ENCODE measurements around the gene MAD1L1.

The MAD1L1 gene

DNA sequence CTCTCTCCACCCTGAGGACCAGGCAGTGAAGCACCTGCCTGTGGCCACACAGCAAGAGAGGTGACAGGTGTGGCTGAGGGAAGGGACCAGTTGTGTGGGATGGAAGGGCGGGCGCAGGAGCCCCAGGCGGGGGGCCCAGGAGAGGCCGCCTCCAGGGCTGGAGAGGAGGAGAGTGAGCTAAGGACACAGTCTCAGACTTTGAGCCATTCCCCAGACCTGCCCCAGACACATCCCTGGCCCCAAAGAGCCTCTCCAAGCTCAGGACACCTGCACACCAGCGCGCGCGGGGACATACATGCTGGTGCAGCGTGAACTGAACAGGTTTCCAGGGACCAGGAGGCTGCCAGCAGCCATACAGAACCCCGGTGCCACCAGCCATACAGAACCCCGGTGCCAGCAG is 237.3 kb downstream of the MAD1L1 start:
- TF ChIP-seq, protein P1, sequence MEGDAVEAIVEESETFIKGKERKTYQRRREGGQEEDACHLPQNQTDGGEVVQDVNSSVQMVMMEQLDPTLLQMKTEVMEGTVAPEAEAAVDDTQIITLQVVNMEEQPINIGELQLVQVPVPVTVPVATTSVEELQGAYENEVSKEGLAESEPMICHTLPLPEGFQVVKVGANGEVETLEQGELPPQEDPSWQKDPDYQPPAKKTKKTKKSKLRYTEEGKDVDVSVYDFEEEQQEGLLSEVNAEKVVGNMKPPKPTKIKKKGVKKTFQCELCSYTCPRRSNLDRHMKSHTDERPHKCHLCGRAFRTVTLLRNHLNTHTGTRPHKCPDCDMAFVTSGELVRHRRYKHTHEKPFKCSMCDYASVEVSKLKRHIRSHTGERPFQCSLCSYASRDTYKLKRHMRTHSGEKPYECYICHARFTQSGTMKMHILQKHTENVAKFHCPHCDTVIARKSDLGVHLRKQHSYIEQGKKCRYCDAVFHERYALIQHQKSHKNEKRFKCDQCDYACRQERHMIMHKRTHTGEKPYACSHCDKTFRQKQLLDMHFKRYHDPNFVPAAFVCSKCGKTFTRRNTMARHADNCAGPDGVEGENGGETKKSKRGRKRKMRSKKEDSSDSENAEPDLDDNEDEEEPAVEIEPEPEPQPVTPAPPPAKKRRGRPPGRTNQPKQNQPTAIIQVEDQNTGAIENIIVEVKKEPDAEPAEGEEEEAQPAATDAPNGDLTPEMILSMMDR (IDR thresholded peaks at IDR 0.05; ENCODE audit: low read depth, low read length, missing control alignments) = no peak
- no peak for DNase-seq (ENCODE audit: low read depth)
- in situ Hi-C loops (cut with HindIII; ENCODE audit: low sequenced_read_pairs) = no loop called here
- no peak overlapping the region for H3K4me3 ChIP-seq (ENCODE audit: low read depth, low read length)

DNA sequence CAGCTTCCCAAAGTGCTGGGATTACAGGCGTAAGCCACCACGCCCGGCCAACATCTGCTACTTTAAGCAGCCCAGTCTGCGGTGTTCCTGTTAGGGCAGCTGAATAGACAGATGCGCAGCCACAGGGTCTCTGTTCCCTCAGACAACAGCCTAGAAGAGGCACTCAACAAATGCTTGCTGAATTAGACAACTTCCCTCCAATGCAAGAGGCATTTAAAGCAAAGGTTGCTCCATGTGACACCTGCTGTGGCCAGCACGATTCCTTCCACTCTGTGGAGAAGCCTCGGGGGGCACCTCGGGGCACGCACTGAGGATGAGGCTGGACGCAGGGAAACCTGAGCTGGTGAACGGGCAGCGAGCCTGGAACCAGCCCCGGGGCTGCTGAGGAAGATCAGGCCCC is 237.8 kb downstream of the MAD1L1 start:
- no peak for DNase-seq (ENCODE audit: low read depth)
- TF ChIP-seq, protein P1 (IDR thresholded peaks at IDR 0.05; ENCODE audit: low read depth, low read length, missing control alignments) = no peak
- no peak overlapping the region for H3K4me3 ChIP-seq (ENCODE audit: low read depth, low read length)
- in situ Hi-C loops (cut with HindIII; ENCODE audit: low sequenced_read_pairs) = no loop called here

DNA sequence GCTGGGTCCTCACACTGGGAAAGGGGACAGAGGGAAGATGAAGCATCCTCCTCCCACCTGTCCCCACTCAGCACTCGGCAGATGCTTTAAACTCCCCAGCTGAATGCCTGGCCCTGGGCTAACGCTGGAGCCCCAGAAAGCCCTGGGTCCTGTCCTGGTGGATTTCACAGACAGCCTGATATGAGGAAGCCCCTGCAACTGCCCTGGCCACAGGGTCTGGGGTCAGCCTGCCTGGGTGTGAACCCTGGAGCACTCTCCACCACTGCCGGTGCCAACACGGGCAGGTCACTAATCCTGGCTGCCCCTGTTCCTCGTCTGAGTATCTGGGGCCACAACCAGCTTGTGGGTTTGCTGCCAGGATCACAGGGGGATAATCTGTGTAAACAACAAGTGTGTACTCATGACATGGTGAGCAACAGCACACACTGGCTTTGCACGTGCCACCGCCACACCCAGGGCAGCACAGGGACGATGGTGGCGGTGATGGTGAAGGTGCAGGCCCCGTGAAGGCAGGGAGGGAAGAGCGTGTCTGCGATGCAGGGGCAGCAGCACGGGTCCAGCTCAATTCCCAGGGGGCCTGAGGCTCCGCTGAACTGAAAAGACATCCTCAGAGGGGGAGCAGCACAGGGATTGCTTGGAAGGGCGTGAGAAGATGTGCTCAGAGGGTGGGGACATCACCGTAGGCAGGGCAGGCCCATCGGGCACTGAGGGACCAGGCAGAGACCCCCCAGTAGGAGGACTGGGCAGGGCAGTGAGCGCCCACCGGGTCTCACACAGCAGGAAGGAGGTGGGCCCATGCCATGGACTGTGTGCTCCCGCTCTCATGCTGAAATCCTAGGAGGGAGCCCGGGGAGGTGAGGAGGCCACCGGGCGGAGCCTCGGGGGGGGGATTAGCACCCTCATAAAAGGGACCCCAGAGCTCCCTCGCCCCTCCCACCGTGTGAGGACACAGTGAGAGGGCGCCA is 238.7 kb downstream of the MAD1L1 start:
- H3K4me3 ChIP-seq (ENCODE audit: low read depth, low read length) = no peak overlapping the region
- DNase-seq (ENCODE audit: low read depth) = no peak
- in situ Hi-C loops (cut with HindIII; ENCODE audit: low sequenced_read_pairs) = no loop called here
- TF ChIP-seq, protein P1 (IDR thresholded peaks at IDR 0.05; ENCODE audit: low read depth, low read length, missing control alignments) = no peak

- in situ Hi-C loops (cut with HindIII; ENCODE audit: low sequenced_read_pairs) = no loop called here
- H3K4me3 ChIP-seq (ENCODE audit: low read depth, low read length) = no peak overlapping the region
- DNase-seq (ENCODE audit: low read depth) = no peak
- TF ChIP-seq, protein P1 (IDR thresholded peaks at IDR 0.05; ENCODE audit: low read depth, low read length, missing control alignments) = no peak
Measured at GRCh38 chr7:1993031-1993695, 239.6 kb downstream of the MAD1L1 start.

DNA sequence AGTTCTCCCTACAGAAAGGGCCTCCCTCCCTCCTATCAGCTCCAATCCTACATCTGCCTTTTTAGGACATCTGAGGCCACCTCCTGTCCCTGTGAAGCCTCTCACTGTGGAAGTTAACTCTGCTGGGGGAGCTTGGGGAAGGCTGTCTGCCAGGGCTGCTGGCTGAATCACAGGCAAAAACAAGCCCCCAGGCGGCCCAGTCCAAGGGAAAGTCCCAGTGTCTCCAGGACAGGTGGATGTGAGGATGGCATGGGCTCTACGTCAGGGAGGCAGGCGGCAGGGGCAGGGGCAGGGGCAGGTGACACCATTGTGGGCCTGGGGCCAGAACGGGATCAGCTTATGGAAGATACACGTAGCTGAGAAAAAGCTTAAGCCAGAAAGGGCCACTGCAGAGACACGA is 240.2 kb downstream of the MAD1L1 start:
- no peak overlapping the region for H3K4me3 ChIP-seq (ENCODE audit: low read depth, low read length)
- TF ChIP-seq, protein P1 (IDR thresholded peaks at IDR 0.05; ENCODE audit: low read depth, low read length, missing control alignments) = no peak
- DNase-seq (ENCODE audit: low read depth) = no peak
- in situ Hi-C loops (cut with HindIII; ENCODE audit: low sequenced_read_pairs) = no loop called here

DNA sequence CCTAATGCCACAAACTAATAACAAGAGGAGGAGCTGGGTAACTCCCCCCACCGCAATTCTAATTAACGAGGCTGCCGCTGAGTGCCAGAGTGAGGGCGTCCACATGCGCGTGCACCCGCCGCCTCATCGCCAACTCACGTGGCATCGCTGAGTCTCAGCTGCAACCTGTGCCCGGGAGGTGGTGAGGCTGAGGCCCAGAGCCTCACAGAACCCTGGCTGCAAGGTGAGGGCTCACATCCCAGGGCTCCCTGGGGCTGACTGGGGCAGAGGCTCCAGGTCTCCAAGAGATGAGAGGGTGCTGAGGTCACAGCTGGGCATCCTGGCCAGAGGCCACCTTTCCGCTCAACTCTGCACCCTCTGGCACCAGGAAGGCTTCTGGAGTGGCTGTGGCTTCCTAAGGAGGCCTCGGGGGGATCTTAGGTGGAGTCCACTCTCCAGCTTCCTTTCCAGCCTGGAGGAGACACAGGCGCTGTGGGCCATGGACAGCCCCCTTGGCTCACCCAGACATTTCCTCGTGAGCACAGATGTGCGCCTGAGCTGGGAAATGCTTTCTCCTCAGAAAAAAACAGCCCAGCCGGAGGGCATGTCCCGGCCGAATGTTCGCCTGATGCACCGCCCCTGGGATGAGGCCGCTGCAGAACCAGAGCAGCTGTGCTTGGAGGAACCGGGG is 242.6 kb downstream of the MAD1L1 start:
- no peak for DNase-seq (ENCODE audit: low read depth)
- TF ChIP-seq, protein P1 (IDR thresholded peaks at IDR 0.05; ENCODE audit: low read depth, low read length, missing control alignments) = no peak
- in situ Hi-C loops (cut with HindIII; ENCODE audit: low sequenced_read_pairs) = no loop called here

More for the DNA sequence above, 242.6 kb downstream of the MAD1L1 start:
- no peak overlapping the region for H3K4me3 ChIP-seq (ENCODE audit: low read depth, low read length)

Data from astrocyte of the cerebellum (primary cell).